NCI-H524 (cell line): ENCODE results near the gene MRPS12.
A peak's percentile ranks its signal among the peaks of the same experiment; 100 is the strongest.
"Not testable (repeated sequence)": the region's sequence is repeated elsewhere in the genome, so short reads cannot be mapped to it uniquely, and the experiment has no call there.

Source experiments
- DNase-seq, 2 experiments: peaks; one replicate each; lab custom pipeline; 2025; lab: John Stamatoyannopoulos, UW

The MRPS12 gene

GRCh38 chr19:38939957-38940356, 9.2 kb downstream of the MRPS12 start:
- no peak for DNase-seq

- DNase-seq = not testable (repeated sequence)
These were observed 10.7 kb downstream of the MRPS12 start for GRCh38 chr19:38941466-38941865.

- DNase-seq = no peak
These were observed 11.2 kb downstream of the MRPS12 start for GRCh38 chr19:38941979-38942378.

- no peak for DNase-seq
These were observed 11.9 kb downstream of the MRPS12 start for GRCh38 chr19:38942471-38943181.

GRCh38 chr19:38944981-38945506, 14.3 kb downstream of the MRPS12 start:
- DNase-seq = no peak

- DNase-seq = no peak
These were observed 15.0 kb downstream of the MRPS12 start for GRCh38 chr19:38945562-38946228.

- no peak for DNase-seq
These were observed 15.7 kb downstream of the MRPS12 start for GRCh38 chr19:38946229-38947010.

- DNase-seq = peak; percentile 80 to 91
These were observed 19.0 kb downstream of the MRPS12 start for GRCh38 chr19:38949580-38950367.

- no peak for DNase-seq
These were observed 20.4 kb downstream of the MRPS12 start for GRCh38 chr19:38951187-38951586.

GRCh38 chr19:38952395-38953165, 21.8 kb downstream of the MRPS12 start:
- DNase-seq = peak; percentile 76

- DNase-seq = no peak
These were observed 22.9 kb downstream of the MRPS12 start for GRCh38 chr19:38953677-38954076.

- no peak for DNase-seq
These were observed 25.5 kb downstream of the MRPS12 start for GRCh38 chr19:38956264-38956663.

- no peak for DNase-seq
These were observed 27.6 kb downstream of the MRPS12 start for GRCh38 chr19:38958301-38958700.

- no peak for DNase-seq
These were observed 28.9 kb downstream of the MRPS12 start for GRCh38 chr19:38959618-38960017.

GRCh38 chr19:38964738-38965137, 34.0 kb downstream of the MRPS12 start:
- DNase-seq = no peak

- DNase-seq = not testable (repeated sequence)
These were observed 35.4 kb downstream of the MRPS12 start for GRCh38 chr19:38966149-38966548.

GRCh38 chr19:38970664-38971532, 40.2 kb downstream of the MRPS12 start:
- DNase-seq = no peak

GRCh38 chr19:38971672-38972071, 40.9 kb downstream of the MRPS12 start:
- no peak for DNase-seq

- no peak for DNase-seq
These were observed 44.0 kb downstream of the MRPS12 start for GRCh38 chr19:38974624-38975213.
